ENCODE data around the gene SERPINE1.

- TF ChIP-seq CTCF (IDR thresholded peaks at IDR 0.05; ENCODE audit: low read length) (no peak), EZH2phosphoT487 (IDR thresholded peaks at IDR 0.05; ENCODE audit: low read length) (no peak), EZH2 (optimal IDR thresholded peaks at IDR 0.05; ENCODE audit: low read depth, low read length) (no peak)
These were observed 22.1 kb upstream of the SERPINE1 start for GRCh38 chr7:101104799-101105198.
